HS-5 (cell line): ENCODE data around the gene KAZALD1.

ENCODE experiments used
- DNase-seq: peaks from one replicate; pipeline ENCODE4 v3.0.0-alpha.2; 2012; ENCODE audit warnings: low read depth

Gene KAZALD1

GRCh38 chr10:101067356-101068083 lies 5.7 kb downstream of the KAZALD1 start:
- DNase-seq: no peak

- no peak for DNase-seq
Measured at GRCh38 chr10:101069441-101069840, 7.7 kb downstream of the KAZALD1 start.

GRCh38 chr10:101070098-101070497 lies 8.3 kb downstream of the KAZALD1 start:
- no peak for DNase-seq

- no peak for DNase-seq
Measured at GRCh38 chr10:101071267-101071884, 9.6 kb downstream of the KAZALD1 start.

GRCh38 chr10:101071885-101072433 lies 10.2 kb downstream of the KAZALD1 start:
- no peak for DNase-seq

- DNase-seq: no peak
Measured at GRCh38 chr10:101072923-101073322, 11.1 kb downstream of the KAZALD1 start.

- no peak for DNase-seq
Measured at GRCh38 chr10:101073631-101074030, 11.8 kb downstream of the KAZALD1 start.

- no peak for DNase-seq
Measured at GRCh38 chr10:101075775-101076174, 14.0 kb downstream of the KAZALD1 start.

- no peak for DNase-seq
Measured at GRCh38 chr10:101076630-101077029, 14.8 kb downstream of the KAZALD1 start.

- no peak for DNase-seq
Measured at GRCh38 chr10:101079874-101080273, 18.1 kb downstream of the KAZALD1 start.

- DNase-seq: no peak
Measured at GRCh38 chr10:101080933-101081931, 19.4 kb downstream of the KAZALD1 start.

GRCh38 chr10:101085846-101086245 lies 24.1 kb downstream of the KAZALD1 start:
- no peak for DNase-seq

GRCh38 chr10:101087376-101087775 lies 25.6 kb downstream of the KAZALD1 start:
- DNase-seq: no peak

- no peak for DNase-seq
Measured at GRCh38 chr10:101087965-101088364, 26.2 kb downstream of the KAZALD1 start.

- no peak for DNase-seq
Measured at GRCh38 chr10:101089520-101090299, 27.9 kb downstream of the KAZALD1 start.

GRCh38 chr10:101090597-101090996 lies 28.8 kb downstream of the KAZALD1 start:
- DNase-seq: no peak

- no peak for DNase-seq
Measured at GRCh38 chr10:101091546-101092290, 29.9 kb downstream of the KAZALD1 start.

- DNase-seq: no peak
Measured at GRCh38 chr10:101092881-101093354, 31.1 kb downstream of the KAZALD1 start.

- DNase-seq: no peak
Measured at GRCh38 chr10:101094121-101094879, 32.5 kb downstream of the KAZALD1 start.

GRCh38 chr10:101095004-101095403 lies 33.2 kb downstream of the KAZALD1 start:
- DNase-seq: no peak
